GM15510 (cell line): ENCODE measurements around the gene TESMIN.

Source experiments
- POLR2A ChIP-seq: IDR thresholded peaks from 3 replicates; pipeline ENCODE4 v1.6.1; 2011; ENCODE audit warnings: borderline replicate concordance; ENCODE audit not compliant: insufficient read length; ENCODE audit errors: extremely low read depth

Gene TESMIN

DNA sequence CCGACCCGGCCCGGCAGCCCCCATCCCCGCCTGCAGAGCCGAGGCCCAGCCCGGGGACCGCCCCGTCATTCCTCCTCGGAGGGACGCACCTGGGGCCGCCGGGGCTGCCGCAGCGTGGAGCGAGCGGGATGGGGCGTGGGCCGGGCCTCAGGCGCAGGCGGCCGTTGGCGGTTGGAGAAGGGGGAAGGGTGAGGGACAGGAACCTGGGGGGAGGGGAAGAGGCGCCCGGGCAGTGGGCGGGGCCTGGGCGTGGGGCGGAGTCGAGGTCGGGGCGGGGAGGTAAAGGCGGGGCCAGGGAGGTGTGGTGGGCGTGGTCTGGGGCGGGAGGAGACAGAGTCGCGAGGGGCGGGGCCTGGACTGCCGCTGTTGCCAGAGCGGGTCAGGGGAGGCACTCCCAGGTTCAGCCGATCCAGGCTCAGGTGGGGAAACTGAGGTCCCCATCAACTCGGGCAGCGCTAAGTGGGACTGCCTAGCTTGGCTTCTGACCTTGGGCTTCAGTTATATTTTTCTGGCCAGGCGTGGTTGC, at the start of gene TESMIN:
Gene TESMIN, minus strand, starts transcription at position 190 of the 526 bp plus-strand sequence. CDS start 860 bp downstream, outside the sequence.
- TF ChIP-seq POLR2A, result no peak

- TF ChIP-seq POLR2A, result no peak
Observed at GRCh38 chr11:68798221-68798813, 47.0 kb upstream of the TESMIN start.

- TF ChIP-seq POLR2A, result no peak
Observed at GRCh38 chr11:68796801-68797200, 45.5 kb upstream of the TESMIN start.

- TF ChIP-seq POLR2A, result no peak
Observed at GRCh38 chr11:68792400-68792966, 41.2 kb upstream of the TESMIN start.

- TF ChIP-seq POLR2A, result no peak
Observed at GRCh38 chr11:68784653-68785052, 33.3 kb upstream of the TESMIN start.

GRCh38 chr11:68783216-68783821, 32.0 kb upstream of the TESMIN start:
- no peak for TF ChIP-seq POLR2A

- no peak for TF ChIP-seq POLR2A
Observed at GRCh38 chr11:68782711-68783110, 31.4 kb upstream of the TESMIN start.

- TF ChIP-seq POLR2A, result no peak
Observed at GRCh38 chr11:68780829-68781228, 29.5 kb upstream of the TESMIN start.

- no peak for TF ChIP-seq POLR2A
Observed at GRCh38 chr11:68778205-68778604, 26.9 kb upstream of the TESMIN start.

DNA sequence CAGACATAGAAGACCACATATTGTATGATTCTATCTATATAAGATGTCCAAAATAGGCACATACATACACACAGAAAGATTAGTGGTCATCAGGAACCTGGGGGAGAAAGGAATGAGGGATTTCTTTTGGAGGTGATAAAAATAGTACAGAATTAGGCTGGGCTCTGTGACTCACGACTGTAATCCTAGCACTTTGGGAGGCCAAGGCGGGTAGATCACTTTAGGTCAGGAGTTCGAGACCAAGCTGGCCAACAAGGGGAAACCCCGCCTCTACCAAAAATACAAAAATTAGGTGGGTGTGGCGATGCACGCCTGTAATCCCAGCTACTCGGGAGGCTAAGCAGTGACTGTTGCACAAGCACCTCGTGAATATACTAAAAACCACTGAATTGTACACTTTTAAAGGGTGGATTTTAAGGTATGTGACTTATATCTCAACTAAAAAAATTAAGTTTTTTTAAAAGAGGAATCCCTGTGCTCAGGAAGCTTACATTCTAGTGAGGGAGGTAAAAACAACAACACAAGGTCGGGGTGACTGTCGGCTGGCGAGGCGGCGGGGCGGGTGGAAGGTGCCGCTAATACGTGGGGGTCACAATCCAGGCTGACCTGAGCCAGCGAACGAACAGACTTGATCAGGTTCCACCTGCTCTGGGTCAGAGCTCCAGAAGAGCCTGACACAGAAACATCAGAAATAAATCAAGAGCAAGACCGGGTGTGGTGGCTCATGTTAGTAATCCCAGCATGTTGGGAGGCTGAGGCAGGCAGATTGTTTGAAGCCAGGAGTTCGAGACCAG, 25.3 kb upstream of the TESMIN start:
- no peak for TF ChIP-seq POLR2A

GRCh38 chr11:68775951-68776388, 24.6 kb upstream of the TESMIN start:
- no peak for TF ChIP-seq POLR2A

DNA sequence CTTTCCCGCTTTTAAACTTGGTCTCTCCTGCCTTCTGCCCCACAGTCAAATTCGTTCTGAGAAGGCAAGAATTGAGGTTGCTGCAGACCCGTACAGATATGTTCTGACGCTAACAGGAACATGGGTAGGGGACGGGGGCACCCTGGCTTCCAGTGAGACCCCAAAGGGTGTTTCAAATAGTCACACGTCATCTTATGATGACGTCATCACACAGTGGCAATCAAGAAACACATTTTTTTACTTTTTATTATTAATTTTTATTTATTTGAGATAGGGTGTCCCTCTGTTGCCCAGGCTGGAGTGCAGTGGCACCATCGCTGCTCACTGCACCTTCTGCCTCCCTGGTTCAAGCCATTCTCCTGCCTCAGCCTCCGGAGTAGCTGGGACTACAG, 22.9 kb upstream of the TESMIN start:
- no peak for TF ChIP-seq POLR2A

DNA sequence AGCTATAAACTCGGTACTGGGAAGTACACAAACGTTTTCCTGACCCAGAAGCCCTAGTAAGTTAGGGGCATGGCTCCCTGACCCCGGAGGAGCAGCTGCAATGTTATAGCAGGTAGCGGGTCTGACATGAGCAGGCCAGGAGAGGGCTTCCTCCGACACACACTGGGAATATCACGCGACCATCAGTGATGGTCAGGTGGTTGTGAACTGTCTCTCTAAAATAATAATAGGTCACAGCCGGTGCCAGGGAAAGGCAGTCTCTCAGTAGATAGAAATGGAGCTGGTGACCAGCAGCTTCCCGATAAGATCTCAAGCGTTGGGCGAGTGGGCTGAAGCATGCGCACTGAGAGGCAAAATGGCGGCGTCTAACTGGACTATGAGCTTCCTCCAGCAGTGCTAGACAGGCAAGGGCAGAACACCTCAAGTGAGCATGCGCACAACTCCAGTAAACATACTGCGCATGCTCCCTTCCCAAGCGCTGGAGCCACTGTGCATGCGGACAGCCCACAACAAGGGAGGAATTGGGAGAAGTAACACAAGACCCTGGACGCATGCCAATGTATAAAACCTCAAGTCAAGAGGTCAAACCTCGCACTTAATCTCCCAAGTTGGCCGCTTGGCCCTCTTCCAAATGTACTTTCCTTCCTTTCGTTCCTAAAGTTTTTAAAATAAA, 22.3 kb upstream of the TESMIN start:
- TF ChIP-seq POLR2A, result no peak

DNA sequence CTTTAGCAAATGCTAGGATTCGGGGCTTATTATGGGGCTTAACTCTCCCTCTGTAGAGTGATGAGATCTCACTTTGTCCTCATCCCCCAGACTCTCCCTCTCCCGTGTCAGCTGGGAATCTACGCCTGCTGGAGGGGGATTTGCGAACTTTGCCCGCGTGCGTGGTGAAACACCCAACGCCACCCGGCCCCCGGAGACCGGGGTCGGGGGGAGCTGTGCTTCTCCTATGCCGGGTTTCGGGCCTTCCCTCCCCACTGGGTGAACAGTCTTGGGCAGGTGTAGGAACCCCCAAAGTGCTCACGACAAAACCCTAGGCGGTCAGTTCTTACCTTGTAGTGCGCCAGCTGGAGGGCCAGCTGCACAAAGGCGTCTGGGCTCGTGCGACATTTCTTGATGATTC, 21.6 kb upstream of the TESMIN start:
- TF ChIP-seq POLR2A, result no peak
